Left forelimb (tissue), 1 donor: ENCODE results near the gene REL.
"Not testable (repeated sequence)": the region's sequence is repeated elsewhere in the genome, so short reads cannot be mapped to it uniquely, and the experiment has no call there.

Experiments
- DNase-seq: peaks from one replicate; pipeline ENCODE4 v3.0.0-alpha.2; 2018; ENCODE audit warnings: low spot score

The REL gene

GRCh38 chr2:60926741-60927552, 45.6 kb downstream of the REL start:
- no peak for DNase-seq

- not testable (repeated sequence) for DNase-seq
These were observed 50.7 kb downstream of the REL start for GRCh38 chr2:60932061-60932460.

DNA sequence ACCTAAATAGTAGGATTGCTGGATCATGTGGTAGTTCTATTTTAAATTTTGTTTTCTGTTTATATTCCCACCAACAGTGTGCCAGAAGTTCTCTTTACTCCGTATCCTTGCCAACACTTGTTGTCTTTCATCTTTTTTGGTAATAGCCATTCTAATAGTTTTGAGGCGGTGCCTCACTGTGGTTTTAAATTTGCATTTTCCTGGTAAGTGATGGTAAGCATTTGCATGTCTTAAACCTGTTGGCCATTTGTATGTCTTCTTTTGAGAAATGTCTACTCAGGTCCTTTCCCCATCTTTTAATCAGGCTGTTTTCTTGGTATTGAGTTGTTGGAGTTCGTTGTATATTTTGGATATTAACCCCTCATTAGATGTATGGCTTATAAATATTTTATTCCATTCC, 51.6 kb downstream of the REL start:
- DNase-seq: no peak

DNA sequence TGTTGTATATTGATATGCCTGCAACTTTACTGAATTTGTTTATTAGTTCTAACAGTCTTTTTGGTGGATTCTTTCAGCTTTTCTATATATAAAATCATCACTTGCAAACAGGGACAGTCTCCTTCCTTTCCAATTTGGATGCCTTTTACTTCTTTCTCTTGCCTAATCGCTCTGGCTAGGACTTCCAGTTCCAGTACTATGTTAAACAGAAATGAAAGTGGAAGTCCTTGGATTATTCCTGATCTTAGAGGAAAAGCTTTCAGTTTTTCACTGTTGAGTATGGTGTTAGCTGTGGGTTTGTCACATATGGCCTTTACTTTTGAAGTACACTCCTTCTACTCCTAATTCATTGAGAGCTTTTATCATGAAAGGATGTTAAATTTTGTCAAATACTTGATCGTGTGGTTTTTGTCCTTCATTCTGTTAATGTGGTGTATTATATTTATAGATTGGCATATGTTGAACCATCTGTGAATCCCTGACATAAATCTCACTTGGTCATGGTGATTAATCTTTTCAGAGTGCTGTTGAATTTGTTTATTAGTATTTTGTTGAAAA, 52.9 kb downstream of the REL start:
- no peak for DNase-seq

DNA sequence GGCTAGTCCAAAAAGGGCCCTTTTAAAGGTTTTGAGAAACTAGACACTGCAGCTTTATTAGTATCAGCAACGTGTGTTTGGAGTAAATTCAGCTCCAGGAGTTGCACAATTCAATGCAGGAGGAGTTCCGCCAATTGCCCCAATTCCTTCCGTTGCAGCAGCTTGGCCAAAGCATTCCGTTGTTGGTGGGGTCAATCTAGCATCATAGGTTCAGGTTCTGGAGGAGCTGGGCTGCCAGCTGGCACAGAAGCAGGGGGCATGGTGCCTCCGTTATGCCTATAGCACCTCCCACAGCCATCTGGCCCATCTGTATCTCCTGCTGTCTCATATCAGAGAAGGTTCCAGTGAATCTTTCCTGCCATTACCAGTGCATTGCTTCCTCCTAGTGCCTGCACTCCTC, 55.4 kb downstream of the REL start:
- DNase-seq: no peak

GRCh38 chr2:60938301-60938700, 56.9 kb downstream of the REL start:
- DNase-seq: no peak

DNA sequence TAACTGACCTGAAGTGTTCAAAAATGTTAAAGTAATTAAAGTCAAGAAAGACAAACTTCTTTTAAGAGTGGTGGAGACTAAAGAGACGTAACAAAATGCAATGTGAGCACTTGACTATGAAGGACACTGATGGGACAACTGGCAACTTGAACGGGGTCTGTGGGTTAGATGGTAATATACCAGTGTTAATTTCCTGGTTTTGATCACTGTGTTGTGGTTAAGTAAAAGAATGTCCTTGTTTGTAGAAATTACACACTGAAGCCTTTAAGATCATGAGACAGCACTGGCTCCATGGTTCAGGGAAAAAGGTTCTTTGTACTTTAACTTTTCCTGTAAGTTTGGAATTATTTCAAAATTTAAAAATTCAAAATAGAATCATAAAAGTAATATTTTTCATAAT, 58.2 kb downstream of the REL start:
- DNase-seq: no peak

- no peak for DNase-seq
These were observed 64.0 kb downstream of the REL start for GRCh38 chr2:60945341-60945740.

DNA sequence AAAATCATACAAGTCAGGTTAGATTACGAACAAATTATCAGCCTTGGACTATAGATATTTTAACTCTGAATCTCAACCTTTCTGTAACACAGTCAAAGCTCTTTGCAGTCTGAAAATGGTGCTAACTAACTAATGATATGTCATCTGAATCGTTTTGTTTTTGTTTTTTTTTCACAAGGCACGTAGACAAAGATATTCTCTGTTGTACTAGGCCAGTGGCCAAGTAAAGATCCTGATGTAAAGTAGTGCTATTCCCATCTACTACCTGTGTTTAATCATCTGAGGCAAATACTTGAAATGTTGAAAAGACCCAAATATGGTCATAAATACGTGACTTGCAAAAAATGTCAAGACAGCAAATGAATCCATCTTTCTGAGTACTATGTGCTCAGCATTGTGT, 65.7 kb downstream of the REL start:
- DNase-seq: no peak

DNA sequence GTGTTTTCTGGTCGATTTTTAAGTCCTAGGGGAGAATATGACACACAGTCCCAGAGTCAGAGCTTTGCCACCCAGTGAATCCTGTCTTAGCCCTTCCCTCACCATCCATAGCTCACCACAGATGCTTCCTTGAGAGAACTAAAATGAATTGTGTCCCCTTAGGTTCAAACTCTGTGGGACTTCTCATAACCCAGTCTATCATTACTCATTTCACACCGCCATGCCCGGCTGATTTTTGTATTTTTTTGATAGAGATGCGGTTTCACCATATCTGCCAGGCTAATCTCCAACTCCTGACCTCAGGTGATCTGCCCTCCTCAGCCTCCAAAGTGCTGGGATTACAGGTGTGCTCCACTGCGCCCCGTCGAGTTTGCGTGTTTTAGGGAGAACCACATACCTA, 66.8 kb downstream of the REL start:
- DNase-seq: no peak

DNA sequence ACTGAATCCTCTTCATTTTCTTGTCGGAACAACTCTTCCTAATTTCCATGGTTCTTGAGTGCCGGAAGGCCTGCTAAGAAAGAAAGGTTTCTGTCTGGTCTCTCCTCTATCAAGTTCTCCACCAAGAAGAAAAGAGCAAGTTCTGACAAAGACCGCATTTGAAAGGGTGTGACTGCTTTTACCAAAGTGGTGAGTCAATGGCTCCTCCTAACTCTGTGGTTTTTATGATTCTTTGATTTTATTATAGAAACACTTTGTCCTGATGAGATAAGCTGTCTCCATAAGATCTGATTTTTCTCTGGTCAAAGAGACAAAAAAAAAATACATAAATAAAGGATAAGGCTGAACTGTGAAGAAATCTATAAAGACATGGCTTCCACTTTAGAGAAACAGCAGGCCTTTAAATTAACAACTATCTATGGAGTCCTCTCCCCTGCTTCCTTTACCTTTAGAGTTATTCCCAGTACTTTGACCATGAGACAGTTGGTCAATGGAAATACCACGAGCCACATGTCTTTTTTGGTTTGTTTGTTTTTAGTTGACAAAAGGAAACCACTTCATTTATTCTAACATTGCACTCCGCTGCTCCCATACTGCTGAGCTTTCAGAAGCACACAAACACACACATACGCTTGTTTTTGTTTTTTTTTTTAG, 67.7 kb downstream of the REL start:
- no peak for DNase-seq

GRCh38 chr2:60954139-60954538, 72.8 kb downstream of the REL start:
- DNase-seq: no peak

GRCh38 chr2:60957224-60957623, 75.8 kb downstream of the REL start:
- DNase-seq: no peak

GRCh38 chr2:60957643-60958042, 76.3 kb downstream of the REL start:
- no peak for DNase-seq

DNA sequence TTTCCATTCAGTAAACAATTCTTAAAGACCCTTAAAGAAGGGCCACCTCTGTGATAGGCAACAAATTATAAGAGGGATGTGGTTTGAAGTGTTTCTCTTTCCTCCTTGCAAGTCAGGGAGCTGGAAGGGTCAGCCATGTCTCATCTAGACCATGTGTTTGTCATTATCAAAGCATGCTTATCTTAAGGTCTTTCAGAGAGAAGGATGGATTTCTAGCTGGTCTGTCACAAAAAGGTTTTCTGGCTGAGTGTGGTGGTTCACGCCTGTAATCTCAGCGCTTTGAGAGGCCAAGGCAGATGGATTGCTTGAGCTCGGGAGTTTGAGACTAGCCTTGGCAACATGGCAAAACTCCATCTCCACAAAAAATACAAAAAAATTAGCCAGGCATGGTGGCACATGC, 77.0 kb downstream of the REL start:
- DNase-seq: no peak

GRCh38 chr2:60958800-60959199, 77.4 kb downstream of the REL start:
- no peak for DNase-seq

DNA sequence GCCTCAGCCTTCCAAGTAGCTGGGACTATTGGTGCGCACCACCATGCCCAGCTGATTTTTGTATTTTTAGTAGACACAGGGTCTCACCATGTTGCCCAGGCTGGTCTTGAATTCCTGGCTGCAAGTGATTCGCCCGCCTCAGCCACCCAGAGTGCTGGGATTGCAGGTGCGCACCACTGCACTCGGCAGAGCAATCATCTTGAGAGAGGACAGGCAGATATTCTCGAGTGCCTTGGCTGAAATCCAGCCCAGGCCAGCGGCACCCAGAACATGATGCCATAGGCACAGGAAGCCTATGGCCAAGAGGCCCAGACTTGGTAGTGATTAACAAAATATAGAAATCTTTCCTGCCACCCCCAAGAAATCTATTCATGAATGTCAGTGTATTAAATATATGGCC, 78.1 kb downstream of the REL start:
- no peak for DNase-seq

DNA sequence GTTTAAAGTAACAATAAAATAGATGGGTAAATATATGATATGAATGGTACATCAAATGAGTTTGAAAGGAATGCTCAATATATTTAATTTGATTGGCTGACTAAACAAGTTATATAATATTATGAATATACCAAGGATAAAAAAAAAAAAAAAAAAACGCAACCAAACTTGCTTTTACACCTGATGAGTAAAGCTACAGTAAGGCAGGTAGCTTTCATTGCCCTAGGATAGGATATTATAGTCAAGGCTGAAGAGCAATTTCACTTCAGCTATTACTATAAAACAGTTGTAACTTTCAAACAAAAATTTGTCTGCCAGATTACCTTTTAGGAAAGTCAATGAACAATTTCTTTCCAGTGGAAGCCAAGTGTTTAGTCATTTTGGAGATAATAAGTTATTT, 79.3 kb downstream of the REL start:
- DNase-seq: no peak

- no peak for DNase-seq
These were observed 80.1 kb downstream of the REL start for GRCh38 chr2:60961457-60961856.

GRCh38 chr2:60962528-60962927, 81.2 kb downstream of the REL start:
- DNase-seq: no peak

DNA sequence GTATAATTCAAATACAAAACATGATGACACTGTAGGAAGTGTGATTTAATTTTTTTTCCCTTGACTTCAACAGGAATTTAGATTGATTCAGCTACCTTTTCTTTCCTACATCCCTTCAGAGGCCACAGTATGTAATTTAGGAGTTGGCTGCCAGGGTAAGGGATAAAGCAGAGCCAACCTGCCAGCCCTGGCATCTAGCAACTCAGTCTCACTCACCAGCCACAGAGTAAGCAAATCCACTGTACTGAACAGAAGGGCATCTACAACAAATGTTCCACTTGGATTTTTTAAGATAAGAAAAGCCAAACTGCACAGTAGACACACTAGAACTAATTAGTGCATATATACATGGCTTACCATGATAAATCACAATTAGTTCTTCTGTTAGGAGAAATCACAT, 81.8 kb downstream of the REL start:
- DNase-seq: no peak

GRCh38 chr2:60964651-60965498, 83.5 kb downstream of the REL start:
- DNase-seq: no peak

DNA sequence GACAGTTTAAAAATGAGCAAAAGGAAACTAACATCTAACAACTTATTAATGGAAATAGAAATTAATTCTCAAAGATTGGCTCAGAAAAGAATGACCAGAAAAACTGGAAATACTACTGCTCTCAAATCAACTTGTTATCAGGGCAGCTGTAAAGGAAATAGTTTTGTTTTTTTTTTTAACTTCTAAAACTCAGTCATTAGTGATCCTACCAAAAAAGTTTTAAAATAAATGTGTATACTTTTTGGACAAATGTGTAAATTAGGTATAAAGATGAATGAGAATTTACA, 84.1 kb downstream of the REL start:
- no peak for DNase-seq
